Activated CD4-positive, CD25-positive, alpha-beta regulatory T cell (primary cell): ENCODE data around the gene ANP32B.
A peak's percentile ranks its signal among the peaks of the same experiment; 100 is the strongest.
"Not testable (repeated sequence)": the region's sequence is repeated elsewhere in the genome, so short reads cannot be mapped to it uniquely, and the experiment has no call there.

Source experiments
- DNase-seq, 4 experiments: peaks; one replicate each; lab custom pipeline; 2025; lab: John Stamatoyannopoulos, UW

ANP32B gene

DNA sequence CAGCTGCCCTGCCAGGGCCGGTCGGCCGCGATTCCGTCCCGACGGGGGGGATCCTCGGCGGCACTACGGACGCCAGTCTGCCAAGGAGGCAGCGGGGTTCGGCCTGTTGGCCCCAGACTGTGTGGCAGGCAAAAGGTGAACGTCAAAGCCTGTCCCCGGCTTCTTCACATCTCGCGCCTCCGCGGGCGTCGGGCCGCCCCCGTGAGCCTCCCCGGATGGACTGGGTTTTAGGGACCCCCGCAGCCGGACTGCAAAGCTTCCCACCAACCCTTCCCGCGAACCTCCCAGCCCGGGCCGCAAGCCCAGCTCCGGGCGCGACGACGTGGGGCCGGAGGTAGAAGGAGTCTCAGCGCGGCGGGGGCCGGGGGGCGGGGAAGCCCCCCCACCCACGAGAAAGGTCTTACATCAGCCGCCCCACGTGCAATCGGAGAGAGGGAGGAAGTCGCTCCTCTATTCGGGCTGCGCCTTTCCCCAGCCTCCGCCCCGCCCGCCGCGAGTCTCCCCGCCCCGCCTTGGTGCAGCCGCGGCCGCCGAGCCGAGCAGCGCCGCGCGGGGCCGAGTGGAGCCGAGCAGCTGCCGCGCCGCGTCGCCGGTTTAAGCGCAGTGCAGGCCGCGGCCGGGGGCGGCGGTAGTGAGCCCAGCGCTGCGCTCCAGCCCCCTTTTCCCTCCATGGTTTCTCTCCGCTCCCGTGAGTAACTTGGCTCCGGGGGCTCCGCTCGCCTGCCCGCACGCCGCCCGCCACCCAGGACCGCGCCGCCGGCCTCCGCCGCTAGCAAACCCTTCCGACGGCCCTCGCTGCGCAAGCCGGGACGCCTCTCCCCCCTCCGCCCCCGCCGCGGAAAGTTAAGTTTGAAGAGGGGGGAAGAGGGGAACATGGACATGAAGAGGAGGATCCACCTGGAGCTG is at the start of gene ANP32B:
Gene ANP32B (plus strand): TSS at position 659 of the 906 bp plus-strand sequence. CDS start 215 bp downstream, at position 874.
- peak; percentile 83 to 93 (median 90) for DNase-seq

DNA sequence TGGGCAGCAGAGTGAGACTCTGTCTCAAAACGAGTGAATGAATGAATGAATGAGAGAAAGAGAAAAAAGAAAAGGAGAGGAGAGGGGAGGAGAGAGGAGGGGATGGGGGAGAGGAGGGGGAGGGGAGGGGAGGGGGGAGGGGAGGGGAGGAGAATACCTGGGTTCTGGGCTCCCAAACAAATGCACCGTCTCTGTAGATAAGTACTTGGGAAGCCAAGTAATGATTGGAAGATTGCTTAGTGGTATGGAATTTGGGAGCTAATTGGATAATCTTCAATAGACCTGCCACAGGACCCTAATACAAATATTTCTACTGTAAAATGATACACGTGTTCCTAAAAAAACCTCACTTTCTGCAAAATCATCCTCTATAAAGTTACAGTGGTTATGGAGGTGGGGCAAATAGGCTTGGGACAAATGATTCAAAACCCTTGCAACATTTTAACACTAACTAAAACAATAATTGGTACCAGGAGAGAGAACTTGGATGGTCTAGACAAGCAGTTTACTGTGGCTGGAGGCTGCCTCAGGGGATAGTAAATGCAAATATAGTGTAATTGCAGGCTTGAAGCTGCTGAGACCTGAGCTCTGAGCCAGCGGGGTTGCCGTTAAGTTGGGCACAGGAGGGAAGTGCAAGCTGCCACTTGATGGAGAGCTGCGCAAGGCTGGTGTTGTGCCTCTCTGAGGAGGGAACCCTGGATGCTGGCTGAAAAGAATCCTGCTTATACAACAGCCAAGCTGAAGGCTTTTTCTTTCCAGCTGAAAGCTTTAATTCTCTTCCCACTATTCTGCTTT is 48.6 kb upstream of the ANP32B start:
- no peak for DNase-seq

DNA sequence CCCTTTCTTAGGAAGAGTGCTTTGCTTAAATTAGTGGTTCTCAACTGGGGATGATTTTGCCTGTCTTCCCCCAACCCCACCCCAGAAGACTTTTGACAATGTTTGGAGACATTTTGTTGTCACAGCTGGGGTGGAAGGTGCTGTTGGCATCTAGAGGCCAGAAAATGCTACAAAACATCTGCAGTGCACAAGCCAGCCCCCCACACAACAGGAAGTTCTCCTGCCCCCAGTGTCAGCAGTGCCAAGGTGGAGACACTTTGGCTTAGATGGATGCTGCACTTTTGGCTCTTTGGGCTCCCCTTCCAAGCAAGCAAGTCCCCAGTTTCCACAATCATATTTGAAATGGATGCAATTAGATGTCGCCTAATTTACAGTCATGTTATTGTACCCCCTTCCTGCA is 47.9 kb upstream of the ANP32B start:
- no peak for DNase-seq

DNA sequence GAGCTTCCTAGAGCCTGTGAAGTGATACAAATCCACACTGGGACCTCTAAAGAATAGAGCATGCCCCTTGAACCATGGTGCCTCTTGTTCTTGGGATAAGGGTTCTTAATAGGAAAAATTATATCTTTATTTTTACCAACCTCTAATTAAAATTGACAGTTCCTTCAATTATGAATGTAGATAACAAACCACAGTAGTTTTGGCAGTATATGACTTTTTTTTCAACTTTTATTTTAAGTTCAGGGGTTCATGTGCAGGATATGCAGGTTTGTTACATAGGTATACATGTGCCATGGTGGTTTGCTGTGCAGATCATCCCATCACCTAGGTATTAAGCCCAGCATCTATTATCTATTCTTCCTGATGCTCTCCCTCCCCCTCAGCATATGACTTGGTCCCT is 46.1 kb upstream of the ANP32B start:
- DNase-seq, result no peak

DNA sequence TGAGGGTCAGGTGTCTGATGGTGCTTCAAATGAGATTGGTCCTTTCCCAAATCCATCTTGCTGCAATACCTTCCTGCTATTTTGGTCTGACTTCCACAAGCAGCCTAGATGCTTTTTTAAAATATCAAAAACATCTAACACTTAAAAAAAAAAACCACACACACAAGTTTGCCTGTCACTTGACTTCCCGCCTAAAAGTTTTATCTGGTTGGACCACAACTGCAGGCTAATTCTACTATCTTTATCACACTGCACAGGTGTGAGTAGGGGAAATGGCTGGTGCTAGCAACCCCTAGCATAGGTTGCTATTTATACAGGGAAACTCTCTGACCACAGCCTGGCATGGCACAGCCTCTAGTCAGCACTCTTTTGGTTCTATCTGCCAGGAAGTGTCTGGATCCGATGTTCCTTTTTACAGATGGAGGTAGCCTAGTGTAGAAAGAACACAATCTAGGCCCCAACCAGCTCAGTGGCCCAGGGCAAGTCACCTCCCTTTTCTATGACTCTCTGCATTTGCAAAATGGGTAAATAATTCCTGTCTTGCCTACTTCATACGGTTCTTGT is 45.0 kb upstream of the ANP32B start, which contains the start of gene HEMGN:
Gene HEMGN (minus strand): TSS at position 92 of the 564 bp plus-strand sequence. CDS start 36 bp downstream, at position 56.
- no peak for DNase-seq

DNA sequence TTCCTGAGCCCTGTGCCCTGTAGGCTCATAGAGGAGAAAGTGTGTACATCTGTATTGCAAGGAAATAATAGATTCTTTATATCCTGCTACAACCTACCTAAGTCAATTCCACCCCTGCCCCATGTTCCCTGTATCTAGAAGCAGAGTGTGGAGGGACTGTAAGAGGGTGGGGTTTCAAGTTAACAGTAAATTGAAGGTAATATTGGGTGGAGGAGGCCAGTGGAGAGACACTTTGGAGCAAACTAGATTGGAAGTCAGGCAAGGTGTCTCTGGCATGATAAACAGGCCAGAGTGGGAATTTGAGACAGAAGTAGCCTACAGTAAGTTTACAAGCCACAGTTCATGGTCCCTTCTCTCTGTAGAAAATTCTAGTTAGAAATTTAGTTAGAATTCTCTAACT is 42.9 kb upstream of the ANP32B start:
- no peak for DNase-seq

DNA sequence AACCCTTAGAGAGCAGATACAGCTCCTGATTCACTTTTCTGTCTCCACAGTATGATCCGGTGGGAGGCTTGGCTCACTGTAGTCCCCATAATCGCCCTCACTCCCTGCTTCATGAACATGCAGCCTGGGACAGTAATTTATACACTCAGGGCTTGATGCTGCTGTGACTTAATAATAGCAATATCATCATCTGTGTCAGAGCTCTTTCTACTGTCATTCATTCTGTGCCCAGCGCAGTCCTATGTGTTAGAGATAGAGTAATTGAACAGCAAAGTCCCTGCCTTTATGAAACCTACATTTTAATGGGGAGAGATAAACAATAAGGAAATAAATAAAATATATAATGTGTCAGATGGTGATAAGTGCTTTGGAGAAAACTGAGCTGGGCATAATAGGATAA is 42.4 kb upstream of the ANP32B start:
- no peak for DNase-seq

DNA sequence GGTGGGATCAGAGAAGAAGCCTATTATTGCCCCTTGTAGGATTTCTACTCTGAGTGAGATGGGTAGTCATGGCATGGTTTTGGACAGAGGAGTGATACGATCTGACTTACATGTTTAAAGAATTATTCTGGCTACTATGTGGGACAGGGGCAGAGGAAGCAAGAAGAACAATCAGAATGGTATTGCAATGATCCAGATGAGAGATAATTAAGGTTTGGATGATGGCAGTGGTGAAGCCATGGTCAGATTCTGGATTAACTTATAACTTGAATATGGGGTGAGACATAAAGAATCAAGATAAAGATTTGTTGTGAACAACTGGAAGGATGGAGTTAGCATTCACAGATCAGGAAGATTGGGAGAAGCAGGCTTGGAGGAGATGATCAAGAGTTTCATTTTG is 41.8 kb upstream of the ANP32B start:
- DNase-seq, result no peak

DNA sequence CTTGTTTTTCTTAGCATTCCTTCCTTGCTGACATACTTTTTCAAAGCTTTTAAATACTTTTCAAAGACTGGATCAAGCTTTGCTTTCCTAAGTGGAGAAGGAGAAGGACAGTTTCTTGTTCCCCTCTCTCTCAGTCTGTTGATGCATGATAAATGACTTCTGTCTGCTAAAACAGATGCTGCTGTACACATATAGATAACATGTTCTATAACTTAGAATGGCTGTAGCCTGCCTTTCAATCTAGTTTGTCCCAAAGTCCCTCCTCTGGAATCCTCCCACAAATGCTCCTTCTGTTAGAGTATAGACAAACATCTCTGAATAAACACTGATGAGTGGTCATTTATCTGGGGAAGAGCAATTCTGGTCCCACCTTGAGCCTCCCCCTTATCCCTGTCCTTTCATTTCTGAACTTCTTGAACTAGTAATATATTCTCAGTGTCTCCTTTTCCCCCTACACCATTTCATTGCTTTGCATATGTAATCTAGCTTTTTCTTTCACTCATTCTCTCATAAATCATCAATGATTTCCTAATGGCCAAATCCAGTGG is 39.8 kb upstream of the ANP32B start:
- no peak for DNase-seq

DNA sequence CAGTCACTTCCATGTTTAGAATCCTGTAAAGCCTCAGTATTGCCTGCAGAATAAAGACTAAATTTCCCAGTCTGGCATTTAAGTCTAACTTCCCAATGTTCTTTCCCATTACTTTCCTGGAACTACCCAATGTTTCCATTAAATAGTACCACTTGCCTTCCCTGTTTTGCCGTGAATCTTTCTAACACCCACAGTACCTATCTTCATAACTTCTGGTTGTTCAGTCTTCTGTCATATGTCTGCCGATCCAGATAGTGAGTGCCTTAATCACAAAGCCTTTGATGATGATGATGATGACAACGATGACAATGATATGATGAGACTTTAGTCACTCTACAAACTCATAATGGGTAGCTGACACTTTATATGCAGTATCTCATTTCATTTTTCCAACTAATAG is 38.5 kb upstream of the ANP32B start:
- DNase-seq, result no peak

DNA sequence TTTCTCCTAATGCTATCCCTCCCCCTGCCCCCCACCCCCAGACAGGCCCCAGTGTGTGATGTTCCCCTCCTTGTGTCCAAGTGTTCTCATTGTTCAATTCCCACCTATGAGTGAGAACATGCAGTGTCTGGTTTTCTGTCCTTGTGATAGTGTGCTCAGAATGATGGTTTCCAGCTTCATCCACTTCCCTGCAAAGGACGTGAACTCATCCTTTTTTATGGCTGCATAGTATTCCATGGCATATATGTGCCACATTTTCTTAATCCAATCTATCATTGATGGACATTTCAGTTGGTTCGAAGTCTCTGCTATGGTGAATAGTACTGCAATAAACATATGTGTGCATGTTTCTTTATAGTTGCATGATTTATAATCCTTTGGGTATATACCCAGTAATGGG is 37.7 kb upstream of the ANP32B start:
- DNase-seq, result not testable (repeated sequence)

DNA sequence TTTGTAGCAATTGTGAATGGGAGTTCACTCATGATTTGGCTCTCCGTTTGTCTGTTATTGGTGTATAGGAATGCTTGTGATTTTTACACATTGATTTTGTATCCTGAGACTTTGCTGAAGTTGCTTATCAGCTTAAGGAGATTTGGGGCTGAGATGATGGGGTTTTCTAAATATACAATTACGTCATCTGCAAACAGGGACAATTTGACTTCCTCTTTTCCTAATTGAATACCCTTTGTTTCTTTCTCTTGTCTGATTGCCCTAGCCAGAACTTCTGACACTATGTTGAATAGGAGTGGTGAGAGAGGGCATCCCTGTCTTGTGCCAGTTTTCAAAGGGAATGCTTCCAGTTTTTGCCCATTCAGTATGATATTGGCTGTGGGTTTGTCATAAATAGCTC is 36.0 kb upstream of the ANP32B start:
- DNase-seq, result not testable (repeated sequence)

DNA sequence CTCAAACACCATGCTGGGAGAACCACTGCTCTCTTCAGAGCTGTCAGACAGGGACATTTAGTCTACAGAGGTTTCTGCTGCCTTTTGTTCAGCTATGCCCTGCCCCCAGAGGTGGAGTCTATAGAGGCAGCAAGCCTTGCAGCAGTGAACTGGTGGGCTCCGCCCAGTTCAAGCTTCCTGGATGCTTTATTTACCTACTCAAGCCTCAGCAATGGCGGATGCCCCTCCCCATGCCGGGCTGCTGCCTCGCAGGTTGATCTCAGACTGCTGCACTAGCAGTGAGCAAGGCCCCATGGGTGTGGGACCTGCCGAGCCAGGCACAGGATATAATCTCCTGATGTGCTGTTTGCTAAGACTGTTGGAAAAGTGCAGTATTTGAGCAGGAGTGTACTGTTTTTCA is 32.3 kb upstream of the ANP32B start:
- DNase-seq, result peak in 1 of 4 experiments; percentile 10

DNA sequence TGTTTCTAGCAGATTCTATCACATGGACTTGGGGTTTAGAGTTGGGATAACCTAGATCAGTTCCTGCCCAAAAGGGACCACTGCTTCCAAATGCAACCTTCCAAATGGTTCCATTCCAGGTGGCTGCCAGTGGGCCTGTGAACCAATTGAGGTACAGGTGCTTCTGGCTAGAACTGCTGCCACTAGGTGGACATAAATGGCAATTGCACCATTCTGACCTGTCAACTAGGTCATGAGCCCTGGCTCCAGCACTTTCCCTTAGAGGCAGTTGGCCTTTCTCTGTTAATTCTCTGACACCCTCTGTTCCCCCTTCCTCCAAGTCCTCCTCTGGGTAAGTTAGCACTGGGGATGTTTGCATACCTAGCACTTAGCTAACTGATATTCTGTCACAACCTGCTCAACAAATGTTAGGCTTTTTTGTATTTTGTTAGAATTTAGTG is 28.6 kb upstream of the ANP32B start:
- peak; percentile 5 to 21 (median 9) for DNase-seq

DNA sequence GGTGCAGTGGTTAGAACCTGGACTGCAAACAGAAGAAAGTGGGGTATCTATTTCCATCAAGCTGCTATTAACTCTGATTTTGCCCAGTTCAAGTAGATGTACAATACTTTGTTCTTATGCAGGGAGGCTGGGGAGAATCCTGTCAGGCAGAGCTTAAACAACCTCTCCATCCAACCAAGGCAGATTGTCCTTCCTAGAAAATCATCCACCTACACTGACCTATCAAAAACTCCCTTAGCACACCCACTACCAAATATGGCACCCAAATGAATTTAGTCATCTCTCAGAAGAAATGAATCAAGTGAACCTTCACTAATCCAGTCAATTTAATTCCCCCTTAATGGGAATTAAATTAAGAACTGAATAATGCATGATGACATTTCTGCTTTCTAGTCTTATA is 26.8 kb upstream of the ANP32B start:
- no peak for DNase-seq

DNA sequence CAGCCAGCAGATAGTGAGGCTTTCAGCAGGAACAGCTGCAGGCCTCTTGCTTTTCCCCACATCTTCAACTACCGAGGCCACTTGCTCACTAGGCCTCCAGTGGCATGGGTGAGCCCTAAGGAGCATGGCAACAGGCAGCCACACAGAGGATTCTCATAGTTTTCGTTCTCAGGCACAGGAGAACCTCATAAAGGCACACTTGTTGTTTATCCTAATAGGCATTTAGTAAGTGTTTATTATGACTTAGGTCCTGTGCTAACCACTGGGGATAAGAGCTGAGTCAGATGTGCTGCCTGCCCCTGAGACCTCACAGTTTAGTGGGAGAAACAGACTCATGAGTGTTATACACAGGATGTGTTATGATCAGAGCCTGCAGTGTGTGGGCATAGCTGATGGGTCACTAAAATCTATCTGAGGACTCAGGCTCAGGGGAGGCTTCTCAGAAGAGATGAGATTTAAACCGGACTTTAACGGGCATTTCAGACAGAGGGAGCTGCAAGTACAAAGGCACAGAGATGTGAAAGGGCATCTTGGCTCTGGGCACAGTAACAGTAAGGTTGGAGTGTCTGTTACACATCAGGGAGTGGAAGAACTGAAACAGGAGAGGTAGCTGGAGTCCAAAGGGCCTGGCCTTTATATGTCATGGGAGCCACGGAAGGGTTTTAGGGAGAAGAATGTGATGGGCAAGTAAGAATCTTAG is 24.2 kb upstream of the ANP32B start:
- DNase-seq, result no peak

DNA sequence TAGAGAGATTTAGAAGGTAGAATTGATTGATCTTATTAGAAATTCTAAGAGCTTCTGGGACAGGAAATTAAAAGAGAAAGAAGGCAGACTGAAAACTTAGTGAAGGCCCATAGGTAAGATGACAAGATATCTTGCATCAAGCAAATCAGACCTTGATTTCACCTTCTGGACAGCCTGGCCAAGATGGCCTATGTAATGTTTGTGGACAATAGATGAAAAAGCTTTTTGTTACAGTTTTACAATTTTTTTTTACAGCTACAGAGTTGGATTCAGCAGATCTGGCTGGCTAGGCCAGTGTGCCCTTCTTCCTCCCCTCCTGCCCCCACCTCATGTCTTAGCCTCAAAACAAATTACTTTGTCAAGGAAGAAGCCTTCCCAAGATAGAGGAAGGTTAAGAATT is 23.6 kb upstream of the ANP32B start:
- DNase-seq, result no peak

DNA sequence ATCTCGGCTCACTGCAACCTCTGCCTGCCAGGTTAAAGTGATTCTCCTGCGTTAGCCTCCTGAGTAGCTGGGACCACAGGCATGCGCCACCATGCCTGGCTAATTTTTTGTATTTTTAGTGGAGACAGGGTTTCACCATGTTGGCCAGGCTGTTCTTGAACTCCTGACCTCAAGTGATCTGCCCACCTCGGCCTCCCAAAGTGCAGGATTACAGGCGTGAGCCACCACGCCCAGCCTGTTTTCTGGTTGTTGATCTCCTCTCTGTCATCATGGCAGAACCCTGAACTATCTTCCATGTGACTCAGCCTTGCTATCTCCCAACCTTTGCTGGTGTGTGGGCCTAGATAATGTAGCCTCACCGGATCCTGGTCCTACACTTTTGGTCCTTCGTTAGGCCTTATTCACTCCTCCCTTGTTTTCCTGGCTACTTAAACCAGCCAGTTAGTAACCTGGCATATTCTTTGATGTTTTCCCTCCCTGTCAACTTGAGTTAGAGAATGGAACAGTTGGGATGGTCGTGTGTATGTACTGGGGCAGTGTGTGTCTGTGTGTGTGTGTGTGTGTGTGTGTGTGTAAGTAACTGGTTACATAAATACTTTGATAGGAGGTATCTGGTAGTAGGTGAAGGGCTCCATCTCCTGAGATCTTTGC is 22.3 kb upstream of the ANP32B start:
- DNase-seq, result not testable (repeated sequence)

DNA sequence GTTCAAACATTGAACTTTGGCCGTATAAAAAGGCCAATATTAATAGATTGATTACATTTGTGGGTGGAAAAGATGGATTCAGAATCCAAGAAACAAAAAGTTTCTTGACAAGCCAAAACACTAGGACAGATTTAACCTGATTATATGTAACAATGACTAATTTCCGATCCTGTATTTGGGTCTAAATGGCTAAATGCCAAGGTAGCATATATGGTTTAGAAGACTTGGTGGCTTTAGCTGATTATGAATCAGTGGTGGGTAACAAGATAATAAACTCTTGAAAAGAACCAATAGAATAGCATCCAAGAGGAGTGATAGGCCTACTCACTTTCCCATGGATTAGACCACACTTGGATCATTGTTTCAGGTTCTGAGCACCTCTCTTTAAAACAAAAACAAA is 21.8 kb upstream of the ANP32B start:
- no peak for DNase-seq

DNA sequence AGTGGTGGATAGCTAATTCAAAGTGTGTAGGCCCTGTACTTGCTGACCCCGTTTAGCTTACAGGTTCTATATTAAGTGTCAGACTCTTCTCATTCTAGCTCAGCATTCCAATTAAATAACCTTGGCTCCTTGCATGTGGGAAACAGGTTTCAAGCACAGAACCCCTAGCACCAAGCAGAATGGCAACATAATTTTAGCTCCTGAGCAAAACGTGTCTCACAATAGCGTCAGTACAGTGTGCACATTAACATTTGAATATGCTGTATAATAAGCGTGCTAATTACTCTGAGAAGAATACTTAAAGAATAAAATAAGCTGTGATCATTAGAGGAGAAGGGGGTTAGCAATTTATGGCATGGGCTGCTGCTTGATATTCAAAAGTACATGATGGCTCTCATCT is 21.0 kb upstream of the ANP32B start:
- DNase-seq, result no peak

DNA sequence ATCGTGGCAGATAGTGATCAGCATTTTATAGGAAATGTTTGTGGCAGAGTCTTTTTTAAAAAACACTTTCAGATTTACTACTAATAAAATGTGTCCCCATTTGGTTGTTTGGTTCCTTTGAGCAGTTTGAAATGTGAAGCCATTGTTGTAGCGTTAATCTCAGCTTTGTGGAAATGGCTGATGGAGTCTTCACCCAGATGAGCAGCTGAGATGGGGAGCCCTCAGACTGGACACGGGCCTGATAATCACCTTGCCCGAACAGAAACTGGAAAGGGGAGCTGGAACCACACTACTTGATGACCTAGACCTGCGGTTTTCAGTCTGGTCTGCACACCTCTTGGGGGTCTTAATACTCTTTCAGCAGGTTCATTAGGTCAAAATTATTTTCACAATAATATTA is 20.6 kb upstream of the ANP32B start:
- no peak for DNase-seq
